ENCODE results near the gene HSPA14.

DNA sequence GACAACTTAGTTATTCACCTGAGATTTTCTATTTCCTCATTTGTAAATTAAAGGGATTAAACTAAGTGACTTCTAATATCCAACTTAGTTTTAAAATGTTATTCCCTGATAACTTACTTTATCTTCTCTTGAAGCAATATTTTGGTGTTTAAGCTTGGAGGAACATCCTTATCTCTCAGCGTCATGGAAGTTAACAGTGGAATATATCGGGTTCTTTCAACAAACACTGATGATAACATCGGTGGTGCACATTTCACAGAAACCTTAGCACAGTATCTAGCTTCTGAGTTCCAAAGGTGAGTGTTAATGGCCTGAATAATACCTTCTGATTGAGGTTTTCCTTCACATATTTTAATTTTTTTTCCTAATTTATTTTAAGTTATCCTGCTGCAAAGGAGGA is 14.1 kb downstream of the HSPA14 start:
- TF ChIP-seq, protein P1, sequence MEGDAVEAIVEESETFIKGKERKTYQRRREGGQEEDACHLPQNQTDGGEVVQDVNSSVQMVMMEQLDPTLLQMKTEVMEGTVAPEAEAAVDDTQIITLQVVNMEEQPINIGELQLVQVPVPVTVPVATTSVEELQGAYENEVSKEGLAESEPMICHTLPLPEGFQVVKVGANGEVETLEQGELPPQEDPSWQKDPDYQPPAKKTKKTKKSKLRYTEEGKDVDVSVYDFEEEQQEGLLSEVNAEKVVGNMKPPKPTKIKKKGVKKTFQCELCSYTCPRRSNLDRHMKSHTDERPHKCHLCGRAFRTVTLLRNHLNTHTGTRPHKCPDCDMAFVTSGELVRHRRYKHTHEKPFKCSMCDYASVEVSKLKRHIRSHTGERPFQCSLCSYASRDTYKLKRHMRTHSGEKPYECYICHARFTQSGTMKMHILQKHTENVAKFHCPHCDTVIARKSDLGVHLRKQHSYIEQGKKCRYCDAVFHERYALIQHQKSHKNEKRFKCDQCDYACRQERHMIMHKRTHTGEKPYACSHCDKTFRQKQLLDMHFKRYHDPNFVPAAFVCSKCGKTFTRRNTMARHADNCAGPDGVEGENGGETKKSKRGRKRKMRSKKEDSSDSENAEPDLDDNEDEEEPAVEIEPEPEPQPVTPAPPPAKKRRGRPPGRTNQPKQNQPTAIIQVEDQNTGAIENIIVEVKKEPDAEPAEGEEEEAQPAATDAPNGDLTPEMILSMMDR (IDR thresholded peaks at IDR 0.05; ENCODE audit: low read depth, low read length), result no peak
- no peak for TF ChIP-seq POLR2A (IDR thresholded peaks at IDR 0.05; ENCODE audit: extremely low read depth, insufficient read length)
- no peak for TF ChIP-seq MYC (IDR thresholded peaks at IDR 0.05; ENCODE audit: low read depth, low read length)
- TF ChIP-seq, protein P2, sequence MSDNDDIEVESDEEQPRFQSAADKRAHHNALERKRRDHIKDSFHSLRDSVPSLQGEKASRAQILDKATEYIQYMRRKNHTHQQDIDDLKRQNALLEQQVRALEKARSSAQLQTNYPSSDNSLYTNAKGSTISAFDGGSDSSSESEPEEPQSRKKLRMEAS (IDR thresholded peaks at IDR 0.05; ENCODE audit: low read depth, low read length), result no peak
